Measurements from ENCODE around the gene HSP90AA1.

GRCh38 chr14:102124419-102124818, 37.6 kb upstream of the HSP90AA1 start:
- TF ChIP-seq CTCF (IDR thresholded peaks at IDR 0.05) (no peak), POLR2A (IDR thresholded peaks at IDR 0.05) (no peak), POLR2AphosphoS5 (IDR thresholded peaks at IDR 0.05; ENCODE audit: insufficient read depth in 1 of 2, low read depth in 1 of 2) (no peak)
